HEK293 (cell line): ENCODE data around the gene TMED9.
A peak's percentile ranks its signal among the peaks of the same experiment; 100 is the strongest.

Experiments used
- ATF2 ChIP-seq: fragments of 450-650 bp; formaldehyde crosslinking; IDR thresholded peaks from 2 replicates; pipeline ENCODE4 v1.5.1; 2016; ENCODE audit warnings: missing biosample characterization, missing genetic modification characterization, low read depth
- CTCF ChIP-seq: fragments of 450-650 bp; formaldehyde crosslinking; IDR thresholded peaks from 2 replicates; pipeline ENCODE4 v1.5.1; 2016; ENCODE audit warnings: missing biosample characterization, missing genetic modification characterization
- PRDM2 ChIP-seq: fragments of 450-650 bp; formaldehyde crosslinking; IDR thresholded peaks from 2 replicates; pipeline ENCODE4 v1.5.1; 2016; ENCODE audit warnings: missing biosample characterization, missing genetic modification characterization, borderline replicate concordance
- PRDM4 ChIP-seq: fragments of 450-650 bp; formaldehyde crosslinking; IDR thresholded peaks from 2 replicates; pipeline ENCODE4 v1.5.1; 2017; ENCODE audit warnings: missing biosample characterization, missing genetic modification characterization
- REST ChIP-seq: fragments of 450-650 bp; formaldehyde crosslinking; IDR thresholded peaks from 2 replicates; pipeline ENCODE4 v1.5.1; 2016; ENCODE audit warnings: missing biosample characterization, missing genetic modification characterization
- ZNF132 ChIP-seq: fragments of 450-650 bp; formaldehyde crosslinking; IDR thresholded peaks from 2 replicates; pipeline ENCODE4 v1.5.1; 2017; ENCODE audit warnings: missing biosample characterization, missing genetic modification characterization, borderline replicate concordance
- ZNF133 ChIP-seq: fragments of 450-650 bp; formaldehyde crosslinking; IDR thresholded peaks from 2 replicates; pipeline ENCODE4 v1.5.1; 2016; ENCODE audit warnings: missing biosample characterization, missing genetic modification characterization
- ZNF175 ChIP-seq: fragments of 450-650 bp; formaldehyde crosslinking; IDR thresholded peaks from 2 replicates; pipeline ENCODE4 v1.5.1; 2016; ENCODE audit warnings: missing biosample characterization, missing genetic modification characterization
- ZNF324 ChIP-seq: fragments of 450-650 bp; formaldehyde crosslinking; IDR thresholded peaks from 2 replicates; pipeline ENCODE4 v1.5.1; 2016; ENCODE audit warnings: missing biosample characterization, missing genetic modification characterization
- ZNF335 ChIP-seq: fragments of 450-650 bp; formaldehyde crosslinking; conservative IDR thresholded peaks from 2 replicates; pipeline ENCODE4 v1.5.1; 2016; ENCODE audit warnings: missing biosample characterization, missing genetic modification characterization
- ZNF416 ChIP-seq: fragments of 450-650 bp; formaldehyde crosslinking; IDR thresholded peaks from 2 replicates; pipeline ENCODE4 v1.5.1; 2016; ENCODE audit warnings: missing biosample characterization, missing genetic modification characterization
- ZNF530 ChIP-seq: fragments of 450-650 bp; formaldehyde crosslinking; IDR thresholded peaks from 2 replicates; pipeline ENCODE4 v1.5.1; 2016; ENCODE audit warnings: low read depth, missing biosample characterization, missing genetic modification characterization
- ZNF747 ChIP-seq: fragments of 450-650 bp; formaldehyde crosslinking; IDR thresholded peaks from 2 replicates; pipeline ENCODE4 v1.5.1; 2016; ENCODE audit warnings: missing biosample characterization, missing genetic modification characterization
- ZNF768 ChIP-seq: fragments of 450-650 bp; formaldehyde crosslinking; IDR thresholded peaks from 2 replicates; pipeline ENCODE4 v1.5.1; 2018; ENCODE audit warnings: missing biosample characterization, mild to moderate bottlenecking, missing genetic modification characterization

GRCh38 chr5:177553671-177554429, 38.2 kb upstream of the TMED9 start:
- TF ChIP-seq CTCF (tag by site-specific recombination) (no peak), ZNF335 (tag by site-specific recombination) (peak; percentile 63), ZNF530 (tag by site-specific recombination) (no peak), ZNF133 (tag by site-specific recombination) (no peak), ZNF416 (tag by site-specific recombination) (no peak), ZNF768 (tag by site-specific recombination) (no peak), REST (tag by site-specific recombination) (no peak), ZNF175 (tag by site-specific recombination) (no peak), ZNF324 (tag by site-specific recombination) (no peak), ZNF747 (tag by site-specific recombination) (no peak), PRDM2 (no peak), ZNF132 (tag by site-specific recombination) (no peak), ATF2 (tag by site-specific recombination) (no peak), PRDM4 (tag by site-specific recombination) (no peak)
